Measurements from ENCODE around the gene GDPD4. TPM values are rescaled to one million over a fixed set of nuclear protein-coding genes. Genes with fewer than 3 reads are reported as not detected.

Gene GDPD4
- total RNA-seq, 1 experiment from 2014 or later = not detected

- H3K27me3 ChIP-seq (ENCODE audit: insufficient read depth, low read length) = no peaks in the 10 kb centered on the region
- no peak overlapping the region for H3K9ac ChIP-seq (ENCODE audit: low read length)
- H3K79me2 ChIP-seq (ENCODE audit: insufficient read depth, low read length) = no peaks in the 10 kb centered on the region
- no peaks in the 10 kb centered on the region for H3K4me1 ChIP-seq (ENCODE audit: control insufficient read depth in 1 of 2, insufficient read depth in 2 of 2, low read length in 2 of 2)
- DNase-seq (ENCODE audit: low read depth, low spot score) = no peak
- H3K9me3 ChIP-seq (ENCODE audit: control insufficient read depth in 1 of 2, insufficient read depth in 1 of 2, low read depth in 1 of 2, low read length in 2 of 2) = no peaks in the 10 kb centered on the region
- no peak overlapping the region for H3K27ac ChIP-seq (ENCODE audit: low read depth, low read length)
- POLR2A ChIA-PET = no interaction called here
- no peaks in the 10 kb centered on the region for H4K20me1 ChIP-seq (ENCODE audit: insufficient read depth)
- no peaks in the 10 kb centered on the region for H3K9me2 ChIP-seq (ENCODE audit: insufficient read depth)
- TF ChIP-seq EZH2 (IDR thresholded peaks at IDR 0.05) = no peak
- TF ChIP-seq EZH2phosphoT487 (IDR thresholded peaks at IDR 0.05; ENCODE audit: borderline replicate concordance) = no peak
- RAD21 ChIA-PET (ENCODE audit: low non-redundant PET in 1 of 2, low total read pairs in 2 of 2, uncharacterized antibody in 2 of 2, unreplicated experiment in 2 of 2) = no interaction called here
- no peak overlapping the region for H2AFZ ChIP-seq (ENCODE audit: low read depth, low read length, poor library complexity, severe bottlenecking)
- H3K4me2 ChIP-seq (ENCODE audit: low read length) = no peak overlapping the region
- no peak for ATAC-seq
- BruUV-seq (replicated peaks) = no TSS peak
- no peaks in the 10 kb centered on the region for H3K36me3 ChIP-seq (ENCODE audit: control insufficient read depth in 1 of 2, insufficient read depth in 2 of 2, low read length in 2 of 2)
- CTCF ChIA-PET = no interaction called here
- intact Hi-C loops (cut with micrococcal nuclease) = no loop called here
- H3K4me3 ChIP-seq (replicated peaks in 1 of 2; ENCODE audit: low read depth in 1 of 2, low read length in 2 of 2) = no peak overlapping the region
Observed at GRCh38 chr11:77231800-77232199, 69.7 kb downstream of the GDPD4 start.

- CTCF ChIA-PET = no interaction called here
- Histone ChIP-seq H2AFZ (ENCODE audit: low read depth, low read length, poor library complexity, severe bottlenecking) (no peak overlapping the region), H3K79me2 (ENCODE audit: insufficient read depth, low read length) (no peaks in the 10 kb centered on the region), H3K9me3 (ENCODE audit: control insufficient read depth in 1 of 2, insufficient read depth in 1 of 2, low read depth in 1 of 2, low read length in 2 of 2) (no peaks in the 10 kb centered on the region), H3K27me3 (ENCODE audit: insufficient read depth, low read length) (no peaks in the 10 kb centered on the region), H3K36me3 (ENCODE audit: control insufficient read depth in 1 of 2, insufficient read depth in 2 of 2, low read length in 2 of 2) (no peaks in the 10 kb centered on the region), H3K9me2 (ENCODE audit: insufficient read depth) (no peaks in the 10 kb centered on the region), H3K9ac (ENCODE audit: low read length) (no peak overlapping the region), H4K20me1 (ENCODE audit: insufficient read depth) (no peaks in the 10 kb centered on the region), H3K4me1 (ENCODE audit: control insufficient read depth in 1 of 2, insufficient read depth in 2 of 2, low read length in 2 of 2) (no peaks in the 10 kb centered on the region), H3K27ac (ENCODE audit: low read depth, low read length) (no peak overlapping the region), H3K4me3 (replicated peaks in 1 of 2; ENCODE audit: low read depth in 1 of 2, low read length in 2 of 2) (no peak overlapping the region), H3K4me2 (ENCODE audit: low read length) (no peak overlapping the region)
- no TSS peak for BruUV-seq (replicated peaks)
- no peak for TF ChIP-seq EZH2phosphoT487 (IDR thresholded peaks at IDR 0.05; ENCODE audit: borderline replicate concordance)
- no peak for TF ChIP-seq CBX3 (IDR thresholded peaks at IDR 0.05; ENCODE audit: low read depth)
- no peak for TF ChIP-seq ZFX (IDR thresholded peaks at IDR 0.05)
- no peak for TF ChIP-seq POLR2A (IDR thresholded peaks at IDR 0.05; ENCODE audit: borderline replicate concordance, extremely low read depth, insufficient read depth, insufficient read length)
- TF ChIP-seq POLR2AphosphoS5 (IDR thresholded peaks at IDR 0.05; ENCODE audit: low read depth, low read length) = no peak
- no peak for TF ChIP-seq CTCF (IDR thresholded peaks at IDR 0.05 in 2 of 3, conservative IDR thresholded peaks at IDR 0.05 in 1 of 3; ENCODE audit: borderline replicate concordance in 1 of 3, insufficient read depth in 1 of 3, low read depth in 2 of 3, low read length in 2 of 3)
- TF ChIP-seq MAX (IDR thresholded peaks at IDR 0.05) = no peak
- TF ChIP-seq ELF1 (IDR thresholded peaks at IDR 0.05; ENCODE audit: borderline replicate concordance, low read depth) = no peak
- no peak for TF ChIP-seq SRF (IDR thresholded peaks at IDR 0.05; ENCODE audit: low read depth)
- no peak for TF ChIP-seq SIN3A (IDR thresholded peaks at IDR 0.05; ENCODE audit: low read depth)
- TF ChIP-seq ZNF274 (IDR thresholded peaks at IDR 0.05; ENCODE audit: low read depth, low read length) = no peak
- TF ChIP-seq TCF7L2 (IDR thresholded peaks at IDR 0.05; ENCODE audit: borderline replicate concordance, extremely low read depth, insufficient read depth, insufficient read length) = no peak
- no peak for TF ChIP-seq FOSL1 (IDR thresholded peaks at IDR 0.05; ENCODE audit: low read depth)
- TF ChIP-seq ATF3 (IDR thresholded peaks at IDR 0.05) = no peak
- TF ChIP-seq SP1 (IDR thresholded peaks at IDR 0.05; ENCODE audit: low read depth) = no peak
- no peak for TF ChIP-seq EZH2 (IDR thresholded peaks at IDR 0.05)
- no peak for TF ChIP-seq RAD21 (IDR thresholded peaks at IDR 0.05; ENCODE audit: low read depth)
- no peak for TF ChIP-seq JUND (IDR thresholded peaks at IDR 0.05)
- TF ChIP-seq CEBPB (IDR thresholded peaks at IDR 0.05; ENCODE audit: low read depth) = no peak
- RAD21 ChIA-PET (ENCODE audit: low non-redundant PET in 1 of 2, low total read pairs in 2 of 2, uncharacterized antibody in 2 of 2, unreplicated experiment in 2 of 2) = no interaction called here
- intact Hi-C loops (cut with micrococcal nuclease) = no loop called here
- no peak for ATAC-seq
- POLR2A ChIA-PET = no interaction called here
- no peak for DNase-seq (ENCODE audit: low read depth, low spot score)
Observed at GRCh38 chr11:77230878-77231605, 70.4 kb downstream of the GDPD4 start.
